Immature natural killer cell (primary cell): ENCODE results near the gene UNC13C. TPM values are rescaled to one million over a fixed set of nuclear protein-coding genes. Genes with fewer than 3 reads are reported as not detected.
"Not testable (repeated sequence)": the region's sequence is repeated elsewhere in the genome, so short reads cannot be mapped to it uniquely, and the experiment has no call there.

Source experiments
- DNase-seq, 3 donors: peaks; one replicate each; pipeline ENCODE4 v3.0.0; 2022; ENCODE audit warnings: mixed read lengths in 1 of 3
- H3K27ac Mint-ChIP-seq, 6 donors: one replicate each; pipeline ENCODE4 v1.8.0; 2020; ENCODE audit warnings: mixed read lengths in 6 of 6, mild to moderate bottlenecking in 5 of 6, inconsistent platforms in 4 of 6, moderate library complexity in 3 of 6
- H3K27me3 Mint-ChIP-seq, 3 donors: one replicate each; pipeline ENCODE4 v1.8.0; 2020 to 2021; ENCODE audit warnings: low read depth in 3 of 3, mild to moderate bottlenecking in 3 of 3, mixed read lengths in 3 of 3, moderate library complexity in 3 of 3, inconsistent platforms in 1 of 3
- H3K36me3 Mint-ChIP-seq, 3 donors: one replicate each; pipeline ENCODE4 v1.8.0; 2020; ENCODE audit warnings: mixed read lengths in 3 of 3, inconsistent platforms in 2 of 3, mild to moderate bottlenecking in 2 of 3
- H3K4me1 Mint-ChIP-seq, 2 donors: one replicate each; pipeline ENCODE4 v1.8.0; 2020; ENCODE audit warnings: inconsistent platforms in 2 of 2, mild to moderate bottlenecking in 2 of 2, mixed read lengths in 2 of 2, moderate library complexity in 1 of 2
- H3K4me3 Mint-ChIP-seq, 5 donors: one replicate each; pipeline ENCODE4 v1.8.0; 2020; ENCODE audit warnings: mild to moderate bottlenecking in 5 of 5, mixed read lengths in 5 of 5, inconsistent platforms in 3 of 5, moderate library complexity in 3 of 5
- H3K9me3 Mint-ChIP-seq, 6 donors: one replicate each; pipeline ENCODE4 v1.8.0; 2020; ENCODE audit warnings: mild to moderate bottlenecking in 6 of 6, mixed read lengths in 6 of 6, inconsistent platforms in 4 of 6, moderate library complexity in 3 of 6
- polyA plus RNA-seq, 3 donors: library from polyadenylated mRNA; unstranded; fragments of 300-500 nt; fragmentation: Illumina TruSeq; gene quantifications; one replicate each; pipeline ENCODE4 v1.2.3, GENCODE V29; 2021

The UNC13C gene
- polyA plus RNA-seq, 3 donors from 2014 or later, result not detected

DNA sequence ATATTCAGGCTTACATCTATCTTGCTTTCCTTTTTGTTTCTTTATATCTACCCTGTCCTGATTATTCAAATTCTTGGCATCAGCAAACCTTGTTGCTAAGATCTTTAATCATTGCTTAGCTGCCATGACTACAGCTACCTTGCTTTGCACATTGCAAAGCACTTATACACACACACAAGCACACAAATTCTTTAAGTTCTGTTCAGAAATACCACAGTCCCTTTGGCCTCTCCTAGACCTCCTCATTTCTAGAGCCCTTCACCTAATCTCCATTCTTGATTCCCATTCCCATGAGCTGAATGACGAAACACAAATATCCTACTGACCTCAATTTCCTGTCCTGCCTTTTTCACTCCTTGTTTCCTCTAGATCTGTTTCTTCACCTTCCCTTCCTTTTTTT, 409.6 kb downstream of the UNC13C start:
- peaks cover 0 to 5% (median 0%) of the 10 kb centered on the region in 3 donors for H3K27me3 Mint-ChIP-seq
- DNase-seq, result no peak
- H3K9me3 Mint-ChIP-seq, result peaks cover 0 to 7% (median 1%) of the 10 kb centered on the region in 6 donors
- H3K27ac Mint-ChIP-seq, result no peak overlapping the region
- H3K4me3 Mint-ChIP-seq, result no peak overlapping the region
- no peaks in the 10 kb centered on the region for H3K36me3 Mint-ChIP-seq
- H3K4me1 Mint-ChIP-seq, result no peaks in the 10 kb centered on the region

DNA sequence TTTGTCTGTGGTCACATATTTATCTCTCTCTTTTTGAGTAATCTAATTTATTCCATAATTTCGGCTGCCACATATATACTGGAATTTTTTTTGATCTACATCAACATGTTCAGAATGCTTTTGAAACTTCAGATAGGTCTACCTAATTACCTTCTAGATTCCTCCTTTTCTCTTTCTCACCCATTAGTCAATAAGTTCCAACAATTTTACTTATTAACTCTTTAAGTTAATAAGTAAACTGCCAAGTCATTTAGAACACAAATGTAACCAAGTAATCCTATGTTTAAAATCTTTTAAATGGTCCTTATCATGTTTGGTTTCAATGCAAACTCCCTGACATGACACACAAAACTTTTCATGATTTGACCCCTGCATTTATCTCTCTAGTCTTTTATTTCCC, 410.5 kb downstream of the UNC13C start:
- no peak for DNase-seq
- Mint-ChIP-seq H3K27ac (no peak overlapping the region), H3K4me1 (no peaks in the 10 kb centered on the region), H3K36me3 (no peaks in the 10 kb centered on the region), H3K27me3 (peaks cover 0 to 5% (median 0%) of the 10 kb centered on the region in 3 donors), H3K9me3 (peaks cover 0 to 5% (median under 1%) of the 10 kb centered on the region in 6 donors), H3K4me3 (no peak overlapping the region)

GRCh38 chr15:54410481-54410880, 432.2 kb downstream of the UNC13C start:
- Mint-ChIP-seq H3K27ac (no peak overlapping the region), H3K36me3 (no peaks in the 10 kb centered on the region), H3K27me3 (no peaks in the 10 kb centered on the region), H3K4me1 (no peaks in the 10 kb centered on the region), H3K9me3 (peaks cover 0 to 7% (median 2%) of the 10 kb centered on the region in 6 donors), H3K4me3 (no peak overlapping the region)
- no peak for DNase-seq

DNA sequence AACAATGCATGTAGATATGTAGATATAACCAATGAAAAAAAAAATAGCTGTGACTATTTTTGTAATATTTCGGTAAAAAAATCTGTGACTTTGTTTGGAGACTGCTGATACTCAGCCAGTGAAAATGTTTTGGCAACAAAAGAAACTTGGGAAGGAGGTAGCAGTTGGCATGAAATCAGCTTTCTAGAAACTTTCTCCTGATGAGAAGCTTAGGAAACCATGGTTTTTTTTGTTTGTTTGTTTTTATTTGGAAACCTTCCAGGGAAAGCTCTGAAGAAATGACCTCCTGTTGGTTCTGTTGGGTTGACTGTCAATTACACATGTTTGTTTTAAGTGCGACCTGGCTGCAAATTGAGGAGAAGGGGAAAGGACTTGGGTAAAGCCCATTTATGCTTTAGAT, 445.9 kb downstream of the UNC13C start:
- H3K27me3 Mint-ChIP-seq, result no peaks in the 10 kb centered on the region
- no peak overlapping the region for H3K4me3 Mint-ChIP-seq
- no peaks in the 10 kb centered on the region for H3K4me1 Mint-ChIP-seq
- no peaks in the 10 kb centered on the region for H3K36me3 Mint-ChIP-seq
- H3K27ac Mint-ChIP-seq, result no peak overlapping the region
- H3K9me3 Mint-ChIP-seq, result peaks cover 0 to 12% (median under 1%) of the 10 kb centered on the region in 6 donors
- no peak for DNase-seq

DNA sequence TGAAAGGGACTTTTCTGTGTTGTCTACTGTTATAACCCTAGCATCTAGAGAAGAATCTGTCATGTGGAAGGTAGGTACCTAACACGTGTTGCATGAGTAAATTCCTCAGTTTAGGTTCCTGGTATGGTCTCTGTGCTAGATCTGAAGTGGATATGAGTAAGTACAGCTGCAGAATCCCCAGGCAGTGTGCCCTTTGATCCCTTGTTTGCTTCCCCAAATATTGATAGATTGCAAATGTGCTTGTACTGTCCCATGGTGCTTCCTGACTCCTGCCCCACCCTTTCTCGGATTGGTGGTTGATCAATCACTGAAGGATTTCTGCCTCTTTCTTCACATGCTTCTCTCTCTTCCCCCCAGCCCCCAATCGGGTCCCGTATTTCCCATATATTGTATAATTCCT, 450.4 kb downstream of the UNC13C start:
- Mint-ChIP-seq H3K9me3 (peaks cover 5 to 19% (median 9%) of the 10 kb centered on the region in 6 donors), H3K4me3 (no peak overlapping the region)

DNA sequence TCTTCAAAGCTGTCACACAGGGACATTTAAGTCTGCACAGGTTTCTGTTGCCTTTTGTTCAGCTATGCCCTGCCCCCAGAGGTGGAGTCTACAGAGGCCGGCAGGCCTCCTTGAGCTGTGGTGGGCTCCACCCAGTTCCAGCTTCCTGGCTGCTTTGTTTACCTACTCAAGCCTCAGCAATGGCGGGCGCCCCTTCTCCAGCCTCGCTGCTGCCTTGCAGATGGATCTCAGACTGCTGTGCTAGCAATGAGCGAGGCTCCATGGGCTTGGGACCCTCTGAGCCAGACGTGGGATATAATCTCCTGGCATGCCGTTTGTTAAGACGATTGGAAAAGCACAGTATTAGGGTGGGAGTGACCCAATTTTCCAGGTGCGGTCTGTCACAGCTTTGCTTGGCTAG, 472.0 kb downstream of the UNC13C start:
- H3K27me3 Mint-ChIP-seq, H3K36me3 Mint-ChIP-seq, H3K4me3 Mint-ChIP-seq, DNase-seq, H3K4me1 Mint-ChIP-seq, H3K27ac Mint-ChIP-seq: not testable (repeated sequence)
- H3K9me3 Mint-ChIP-seq, result peaks cover 11 to 44% (median 27%) of the 10 kb centered on the region in 6 donors

More for the DNA sequence above, 450.4 kb downstream of the UNC13C start:
- no peak for DNase-seq
- Mint-ChIP-seq H3K4me1 (no peaks in the 10 kb centered on the region), H3K27me3 (peaks cover 0 to 3% (median 0%) of the 10 kb centered on the region in 3 donors), H3K27ac (no peak overlapping the region), H3K36me3 (no peaks in the 10 kb centered on the region)

- no peak for DNase-seq
- H3K4me1 Mint-ChIP-seq, result no peaks in the 10 kb centered on the region
- H3K27me3 Mint-ChIP-seq, result peaks cover 0 to 3% (median 0%) of the 10 kb centered on the region in 3 donors
- H3K27ac Mint-ChIP-seq, result no peak overlapping the region
- no peak overlapping the region for H3K4me3 Mint-ChIP-seq
- peaks cover 9 to 55% (median 21%) of the 10 kb centered on the region in 6 donors for H3K9me3 Mint-ChIP-seq
- H3K36me3 Mint-ChIP-seq, result peaks cover 0 to 4% (median 4%) of the 10 kb centered on the region in 3 donors
Measured at GRCh38 chr15:54456413-54456812, 478.2 kb downstream of the UNC13C start.

- Mint-ChIP-seq H3K27me3 (peaks cover 0 to under 1% (median 0%) of the 10 kb centered on the region in 3 donors), H3K4me3 (no peak overlapping the region), H3K9me3 (peaks cover 5 to 34% (median 14%) of the 10 kb centered on the region in 6 donors), H3K36me3 (no peaks in the 10 kb centered on the region), H3K4me1 (no peaks in the 10 kb centered on the region), H3K27ac (no peak overlapping the region)
- DNase-seq, result no peak
Measured at GRCh38 chr15:54462511-54462913, 484.3 kb downstream of the UNC13C start.

- H3K27me3 Mint-ChIP-seq, result peaks cover 0 to 3% (median 1%) of the 10 kb centered on the region in 3 donors
- no peak for DNase-seq
- no peak overlapping the region for H3K27ac Mint-ChIP-seq
Measured at GRCh38 chr15:54481819-54482218, 503.6 kb downstream of the UNC13C start.

DNA sequence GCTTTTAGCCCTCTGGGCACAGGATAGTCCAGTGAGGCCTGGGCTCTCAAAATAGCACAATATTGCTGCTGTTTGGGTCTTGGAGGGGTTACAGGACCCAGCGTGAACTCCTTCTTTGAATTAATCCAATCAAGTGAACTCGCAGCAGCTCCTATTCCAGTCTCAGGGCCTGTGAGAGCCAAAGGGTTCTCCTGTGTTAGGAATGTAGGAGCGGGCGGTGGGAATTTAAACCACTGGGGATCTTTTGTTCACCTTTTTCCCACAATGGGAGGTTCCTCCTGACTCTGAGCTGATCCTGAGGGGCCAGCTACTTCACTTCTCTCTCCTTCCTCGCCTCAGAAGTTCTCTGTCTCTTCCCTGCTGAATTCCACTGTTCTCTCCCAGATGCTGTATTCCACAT, 504.0 kb downstream of the UNC13C start:
- Mint-ChIP-seq H3K27ac (no peak overlapping the region), H3K36me3 (no peaks in the 10 kb centered on the region), H3K9me3 (peaks cover 2 to 28% (median 11%) of the 10 kb centered on the region in 6 donors), H3K4me1 (no peaks in the 10 kb centered on the region), H3K27me3 (peaks cover 0 to 3% (median 1%) of the 10 kb centered on the region in 3 donors), H3K4me3 (no peak overlapping the region)
- DNase-seq, result no peak

More at GRCh38 chr15:54481819-54482218, 503.6 kb downstream of the UNC13C start:
- no peak overlapping the region for H3K4me3 Mint-ChIP-seq
- H3K9me3 Mint-ChIP-seq, result peaks cover 2 to 27% (median 11%) of the 10 kb centered on the region in 6 donors
- no peaks in the 10 kb centered on the region for H3K4me1 Mint-ChIP-seq
- no peaks in the 10 kb centered on the region for H3K36me3 Mint-ChIP-seq

- no peaks in the 10 kb centered on the region for H3K36me3 Mint-ChIP-seq
- no peak for DNase-seq
- H3K27me3 Mint-ChIP-seq, result peaks cover 1 to 2% (median 1%) of the 10 kb centered on the region in 3 donors
- peaks cover 0 to 5% (median 0%) of the 10 kb centered on the region in 6 donors for H3K9me3 Mint-ChIP-seq
- no peak overlapping the region for H3K27ac Mint-ChIP-seq
- H3K4me1 Mint-ChIP-seq, result no peaks in the 10 kb centered on the region
- no peak overlapping the region for H3K4me3 Mint-ChIP-seq
Measured at GRCh38 chr15:54500330-54500729, 522.1 kb downstream of the UNC13C start.

- H3K4me1 Mint-ChIP-seq, result no peaks in the 10 kb centered on the region
- H3K27ac Mint-ChIP-seq, result no peak overlapping the region
- H3K4me3 Mint-ChIP-seq, result no peak overlapping the region
- DNase-seq, result no peak
- H3K27me3 Mint-ChIP-seq, result peaks cover 0 to 1% (median 1%) of the 10 kb centered on the region in 3 donors
- no peaks in the 10 kb centered on the region for H3K9me3 Mint-ChIP-seq
- peaks cover 0 to 3% (median 0%) of the 10 kb centered on the region in 3 donors for H3K36me3 Mint-ChIP-seq
Measured at GRCh38 chr15:54502416-54503075, 524.3 kb downstream of the UNC13C start.

- H3K4me1 Mint-ChIP-seq, result no peaks in the 10 kb centered on the region
- H3K4me3 Mint-ChIP-seq, result no peak overlapping the region
- H3K27me3 Mint-ChIP-seq, result peaks cover 0 to 1% (median 1%) of the 10 kb centered on the region in 3 donors
- no peak for DNase-seq
- no peak overlapping the region for H3K27ac Mint-ChIP-seq
- H3K36me3 Mint-ChIP-seq, result peaks cover 0 to 3% (median 0%) of the 10 kb centered on the region in 3 donors
- H3K9me3 Mint-ChIP-seq, result no peaks in the 10 kb centered on the region
Measured at GRCh38 chr15:54504695-54505094, 526.5 kb downstream of the UNC13C start.

GRCh38 chr15:54506977-54507524, 528.8 kb downstream of the UNC13C start:
- no peaks in the 10 kb centered on the region for H3K4me1 Mint-ChIP-seq
- H3K27ac Mint-ChIP-seq, result no peak overlapping the region
- no peak for DNase-seq
- H3K27me3 Mint-ChIP-seq, result peaks cover 0 to 2% (median 1%) of the 10 kb centered on the region in 3 donors
- peaks cover 0 to 3% (median 0%) of the 10 kb centered on the region in 3 donors for H3K36me3 Mint-ChIP-seq
- H3K4me3 Mint-ChIP-seq, result no peak overlapping the region
- no peaks in the 10 kb centered on the region for H3K9me3 Mint-ChIP-seq
